GM18519 (cell line): ENCODE measurements around the gene ODR4.
A peak's percentile ranks its signal among the peaks of the same experiment; 100 is the strongest.
"Not testable (repeated sequence)": the region's sequence is repeated elsewhere in the genome, so short reads cannot be mapped to it uniquely, and the experiment has no call there.

Experiments used
- ATAC-seq: cut with Tn5 transposase; IDR thresholded peaks from one replicate; pipeline ENCODE4 v1.9.1; 2021; ENCODE audit warnings: mild to moderate bottlenecking, moderate library complexity; ENCODE audit not compliant: unreplicated experiment, low FRiP score

The ODR4 gene

DNA sequence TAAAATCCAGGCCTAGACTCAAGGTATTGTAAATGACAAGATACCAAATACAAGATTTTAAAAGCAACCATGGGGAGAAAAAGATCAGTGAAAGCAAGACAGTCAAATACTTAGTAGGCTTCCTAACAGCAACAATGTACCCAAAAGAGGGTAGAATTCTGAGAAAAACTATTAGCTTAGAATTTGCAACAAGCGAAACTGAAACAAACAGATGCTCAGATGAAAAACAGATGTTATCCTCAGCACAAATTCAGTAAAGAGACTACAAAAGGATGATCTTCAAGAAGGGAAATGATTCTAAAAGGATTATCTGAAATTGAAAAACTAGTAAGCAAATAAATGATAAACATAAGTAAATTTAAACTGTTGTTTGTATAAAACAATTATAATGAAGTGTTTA, 45.3 kb downstream of the ODR4 start:
- ATAC-seq = peak; percentile 94

DNA sequence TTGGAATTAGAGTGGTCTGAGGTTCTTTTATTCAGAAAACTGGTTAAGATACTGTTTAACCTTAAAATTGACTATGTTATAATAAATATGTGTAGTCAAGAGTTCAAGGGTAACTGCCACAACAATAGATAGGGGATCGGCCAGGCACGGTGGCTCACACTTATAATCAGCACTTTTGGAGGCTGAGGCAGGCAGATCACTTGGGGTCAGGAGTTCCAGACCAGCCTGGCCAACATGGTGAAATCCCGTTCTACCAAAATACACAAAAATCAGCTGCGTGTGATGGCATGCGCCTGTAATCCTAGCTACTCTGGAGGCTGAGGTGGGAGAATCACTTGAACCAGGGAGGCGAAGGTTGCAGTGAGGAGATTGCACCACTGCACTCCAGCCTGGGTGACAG, 45.8 kb downstream of the ODR4 start:
- ATAC-seq = no peak

DNA sequence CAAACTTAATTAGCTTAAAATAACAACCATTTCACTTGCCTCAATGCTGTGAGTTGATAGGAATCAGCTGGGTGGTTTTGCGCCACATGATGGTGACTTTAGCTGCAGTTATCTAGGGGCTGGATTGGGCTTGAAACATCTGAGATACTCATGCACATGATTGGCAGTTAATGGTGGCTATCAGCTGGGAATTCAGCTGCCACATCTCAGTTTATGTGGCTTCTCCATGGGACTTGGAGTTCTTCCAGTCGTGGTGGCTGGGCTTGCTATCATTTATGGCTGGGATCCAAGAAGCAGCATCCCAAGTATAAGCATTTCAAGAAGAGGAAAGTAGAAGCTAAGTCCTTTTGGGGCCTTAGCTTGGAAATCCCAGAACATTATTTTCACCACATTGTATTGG, 48.9 kb downstream of the ODR4 start:
- no peak for ATAC-seq

DNA sequence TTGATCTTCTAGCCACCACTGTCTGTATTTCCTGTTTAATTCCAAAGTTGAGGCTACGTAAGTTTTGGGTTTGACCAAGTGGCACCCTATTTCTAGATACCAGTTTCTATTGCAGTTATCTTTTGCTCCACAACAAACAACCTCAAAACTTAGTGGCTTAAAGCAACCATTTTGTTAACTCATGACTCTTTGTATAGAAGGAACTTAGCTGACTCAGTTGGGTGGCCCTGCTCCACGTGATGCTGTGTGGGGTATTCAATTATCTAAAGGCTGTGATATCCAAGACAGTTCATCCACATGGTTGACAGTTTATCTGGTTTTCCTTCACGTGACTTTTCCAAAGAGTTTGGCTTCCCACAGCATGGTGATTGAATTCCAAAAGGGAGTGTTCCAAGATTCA, 50.5 kb downstream of the ODR4 start:
- no peak for ATAC-seq

DNA sequence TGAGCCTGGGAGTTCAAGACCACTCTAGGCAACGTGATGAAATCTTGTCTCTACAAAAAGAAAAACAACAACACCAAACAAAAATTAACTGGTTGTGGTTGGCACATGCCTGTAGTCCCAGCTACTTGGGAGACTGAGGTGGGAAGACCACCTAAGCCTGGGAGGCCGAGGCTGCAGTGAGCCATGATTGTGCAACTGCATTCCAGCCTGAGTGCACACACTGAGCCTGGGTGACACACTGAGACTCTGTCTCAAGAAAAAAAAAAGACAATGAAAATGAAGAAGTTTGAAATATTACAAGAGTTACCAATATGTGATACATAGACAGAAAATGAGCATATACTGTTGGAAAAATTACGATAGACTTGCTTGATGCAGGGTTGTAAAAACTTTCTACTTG, 53.4 kb downstream of the ODR4 start:
- ATAC-seq = no peak

DNA sequence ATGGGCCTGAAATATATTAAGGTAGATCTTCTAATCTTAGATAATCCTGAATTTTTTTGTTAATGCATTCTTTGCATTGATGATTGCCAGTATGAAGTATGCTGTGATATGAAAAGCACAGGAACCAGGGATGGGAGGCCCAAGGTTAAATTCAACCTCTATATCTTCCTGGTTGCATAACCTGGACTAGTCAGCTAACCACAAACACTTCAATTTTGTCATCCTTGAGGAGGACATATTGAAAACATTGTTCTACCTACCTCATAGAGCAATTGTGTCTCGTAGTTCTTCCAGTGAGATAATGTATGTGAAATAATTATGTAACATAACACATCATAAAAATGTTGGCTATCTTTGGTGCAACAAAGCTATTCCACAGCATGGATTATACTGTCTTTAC, 59.7 kb downstream of the ODR4 start:
- ATAC-seq = no peak

DNA sequence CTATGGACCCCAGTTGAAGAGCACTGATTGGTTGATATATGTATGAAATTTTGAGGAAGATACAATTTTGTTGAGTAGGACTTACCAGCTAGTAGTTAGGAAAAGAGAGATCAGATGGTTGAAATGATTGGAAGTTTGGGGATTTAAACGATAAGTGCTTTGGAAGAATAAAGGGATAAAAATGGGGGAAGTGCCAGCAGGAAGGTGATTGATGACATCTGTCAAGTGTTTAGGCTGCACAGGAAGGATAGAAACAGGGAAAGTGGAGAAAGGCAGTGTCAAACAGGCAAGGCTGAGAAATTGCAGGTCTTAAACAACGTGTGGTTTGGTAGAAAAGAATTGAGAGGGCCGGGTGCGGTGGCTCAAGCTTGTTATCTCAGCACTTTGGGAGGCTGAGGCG, 62.9 kb downstream of the ODR4 start:
- no peak for ATAC-seq

DNA sequence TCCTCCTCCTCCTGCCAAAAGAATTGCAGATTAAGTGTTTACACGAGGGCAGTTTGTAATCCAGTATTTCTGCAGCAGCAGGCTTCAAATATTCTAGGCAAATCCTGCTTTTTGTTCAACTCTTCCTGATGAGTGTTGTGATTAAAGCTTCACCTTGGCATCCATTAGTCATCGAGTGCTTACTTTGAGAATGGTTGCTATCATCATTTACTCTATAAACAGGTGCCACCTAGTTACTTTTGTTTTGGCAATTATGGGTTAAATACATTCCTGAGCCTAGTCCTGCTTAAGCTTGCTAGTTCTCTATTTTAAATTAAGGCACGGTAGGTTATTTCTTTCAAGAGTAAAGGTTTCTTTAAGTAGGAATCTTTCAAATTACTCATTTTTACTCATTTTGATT, 64.9 kb downstream of the ODR4 start:
- no peak for ATAC-seq

DNA sequence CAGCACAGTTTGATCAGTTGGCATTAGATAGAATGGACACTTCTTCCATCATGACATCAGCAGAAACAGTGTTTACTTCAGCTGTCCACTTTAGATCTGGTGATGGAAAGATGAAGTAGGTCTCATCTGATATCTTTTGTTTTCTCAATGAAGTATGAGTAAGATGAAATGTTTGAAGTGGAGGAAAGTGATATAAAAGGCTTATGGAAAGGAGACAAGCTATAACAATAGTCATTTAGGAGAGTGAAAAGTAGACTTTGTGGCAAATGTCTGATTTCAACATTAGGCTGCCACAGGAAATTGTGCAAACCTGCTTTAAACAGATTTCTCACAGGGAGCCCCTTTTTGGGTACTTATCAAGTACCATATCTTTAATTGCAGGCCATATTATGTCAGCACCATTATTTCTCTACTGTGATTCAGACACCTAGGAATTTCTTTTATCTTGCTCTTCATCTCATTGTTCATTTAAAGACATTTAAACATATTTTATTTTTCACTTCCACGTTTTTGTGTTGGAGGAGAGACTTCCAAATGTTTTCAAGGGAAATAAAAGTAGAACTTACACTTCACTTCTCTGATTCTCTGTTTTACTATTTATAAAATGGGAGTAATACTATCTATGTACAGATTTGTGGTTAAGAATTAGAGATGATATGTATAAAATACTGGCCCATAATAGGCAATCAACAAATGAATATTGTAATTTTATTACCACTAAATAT, 67.2 kb downstream of the ODR4 start:
- ATAC-seq = no peak

DNA sequence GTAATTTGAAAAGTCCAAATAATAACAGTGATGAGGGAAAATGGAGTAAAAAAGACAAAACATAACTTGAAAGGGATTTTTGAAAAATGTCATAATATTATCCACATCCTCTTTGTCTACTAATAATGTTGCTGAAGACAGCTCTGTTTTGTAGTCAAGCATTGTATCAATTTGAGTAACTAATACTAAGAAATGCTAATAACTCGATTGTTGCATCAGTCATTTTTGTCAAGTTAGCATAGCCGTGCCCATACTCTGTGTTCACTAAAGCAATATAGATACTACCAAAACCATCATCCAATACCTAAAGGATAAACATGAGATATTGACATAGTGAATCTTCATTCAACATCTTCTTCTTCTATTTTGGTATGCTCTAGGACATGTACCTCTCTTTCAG, 68.0 kb downstream of the ODR4 start:
- ATAC-seq = peak; percentile 58

DNA sequence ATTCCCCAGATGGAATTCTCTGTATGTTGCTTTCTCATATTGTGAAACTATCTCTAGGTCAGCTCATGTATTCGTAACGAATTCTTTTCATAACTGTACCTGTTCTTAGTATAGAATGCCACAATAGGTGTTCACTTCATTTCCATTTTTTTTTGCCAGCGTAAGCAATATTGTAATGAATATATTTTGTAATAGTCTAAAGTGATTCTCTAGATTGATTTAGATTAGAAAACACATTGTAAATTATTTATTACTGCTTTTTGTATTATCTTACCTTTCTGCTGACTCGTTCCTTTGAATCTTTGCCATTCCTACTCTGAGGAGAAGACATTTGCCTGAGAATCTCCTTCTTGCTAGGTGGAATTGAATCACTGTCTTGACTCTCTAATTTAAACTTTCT, 70.5 kb downstream of the ODR4 start:
- ATAC-seq = no peak

DNA sequence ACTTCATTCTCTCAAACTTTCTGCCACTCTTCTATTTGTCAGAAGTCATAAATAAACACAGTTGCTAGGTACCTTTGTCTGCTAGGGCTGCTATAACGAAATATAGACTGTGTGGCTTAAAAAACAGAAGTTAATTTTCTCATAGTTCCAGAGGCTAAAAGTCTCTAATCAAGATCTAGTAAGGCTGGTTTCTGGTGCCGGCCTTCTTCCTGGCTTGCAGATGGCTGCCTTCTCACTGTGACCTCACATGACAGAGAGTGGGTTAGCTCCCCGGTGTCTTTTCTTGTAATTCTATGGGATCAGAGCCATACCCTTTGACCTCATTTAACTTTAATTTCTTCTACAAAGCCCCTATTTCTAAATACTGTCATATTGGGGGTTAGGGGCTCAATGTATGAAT, 79.3 kb downstream of the ODR4 start:
- no peak for ATAC-seq

DNA sequence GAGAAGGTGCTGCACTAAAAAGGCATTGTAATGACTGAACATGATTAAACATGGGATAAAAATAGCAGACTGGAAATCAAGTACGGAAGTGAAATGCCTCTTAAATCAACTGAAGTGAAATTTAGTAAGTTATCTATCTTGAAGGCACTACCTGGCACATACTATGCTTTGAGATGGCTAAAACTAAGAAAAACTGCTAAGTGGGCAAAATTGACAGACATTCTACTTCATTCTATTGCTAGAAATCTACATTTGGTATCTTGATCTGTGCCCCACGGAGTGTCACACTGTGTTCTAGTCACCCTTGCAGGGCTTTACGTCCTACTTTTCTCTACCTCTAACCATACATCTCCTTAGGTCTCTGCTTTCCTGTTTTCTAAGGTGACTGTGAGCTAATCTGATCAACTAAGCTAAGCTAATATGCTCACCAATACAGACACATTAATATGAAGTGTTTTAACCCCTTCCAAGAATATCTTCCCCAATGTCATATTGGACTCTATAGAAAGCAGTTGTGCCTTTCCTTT, 81.2 kb downstream of the ODR4 start:
- no peak for ATAC-seq

DNA sequence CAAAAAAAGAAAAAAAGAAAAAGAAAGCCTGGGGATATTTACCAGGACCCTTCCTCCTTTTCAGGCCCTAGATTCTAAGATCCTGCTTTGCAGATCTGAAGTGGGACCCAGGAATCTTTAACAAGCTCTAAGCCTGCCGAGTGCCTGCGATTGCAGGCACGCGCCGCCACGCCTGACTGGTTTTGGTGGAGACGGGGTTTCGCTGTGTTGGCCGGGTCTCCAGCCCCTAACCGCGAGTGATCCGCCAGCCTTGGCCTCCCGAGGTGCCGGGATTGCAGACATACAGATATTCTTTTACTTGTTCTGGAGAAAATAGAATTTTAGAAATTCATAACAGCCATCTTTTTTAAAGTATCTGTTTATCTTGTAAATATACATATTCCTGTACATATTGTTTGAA, 83.5 kb downstream of the ODR4 start:
- ATAC-seq = not testable (repeated sequence)

DNA sequence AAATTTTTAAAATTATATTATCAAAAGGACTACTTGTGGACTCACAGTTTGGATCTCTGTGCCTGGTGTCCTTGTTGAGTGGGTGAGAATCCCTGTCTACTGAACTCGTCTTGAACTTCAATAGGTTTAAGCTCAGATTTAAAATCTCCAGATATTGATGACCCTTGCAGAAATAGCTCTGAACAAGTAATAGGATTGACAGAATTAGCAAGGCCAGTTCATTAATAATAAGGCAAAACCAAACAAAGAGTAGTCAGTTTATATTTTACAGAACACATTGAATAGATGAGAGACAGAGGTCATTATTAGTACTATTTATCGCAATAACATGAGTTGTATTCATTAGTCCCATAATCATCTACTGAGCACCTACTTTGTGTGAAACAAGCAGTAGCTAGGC, 85.4 kb downstream of the ODR4 start, which contains the start of gene PDC:
TSS of gene PDC (minus strand) at position 101 of the 400 bp plus-strand sequence. CDS start 11,655 bp downstream, outside the sequence.
- no peak for ATAC-seq

DNA sequence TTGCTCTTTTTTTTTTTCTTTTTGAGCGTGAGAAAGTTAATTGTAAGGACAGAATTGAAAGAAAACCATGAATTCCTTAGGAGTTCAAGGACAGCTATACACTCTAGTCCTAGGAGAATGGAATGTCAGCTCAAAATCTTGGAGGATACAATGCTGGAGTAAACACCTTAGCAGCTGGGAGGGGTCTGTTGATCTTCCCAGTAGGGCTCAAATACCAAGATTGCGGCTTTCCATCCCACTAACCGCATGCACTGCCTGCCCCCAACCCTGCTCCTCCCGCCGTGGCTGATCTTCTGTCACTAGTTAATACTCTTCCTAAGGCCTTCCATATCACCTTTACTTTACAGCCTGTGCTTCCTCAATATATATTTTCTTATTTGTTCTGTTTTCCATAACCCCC, 87.9 kb downstream of the ODR4 start:
- no peak for ATAC-seq

DNA sequence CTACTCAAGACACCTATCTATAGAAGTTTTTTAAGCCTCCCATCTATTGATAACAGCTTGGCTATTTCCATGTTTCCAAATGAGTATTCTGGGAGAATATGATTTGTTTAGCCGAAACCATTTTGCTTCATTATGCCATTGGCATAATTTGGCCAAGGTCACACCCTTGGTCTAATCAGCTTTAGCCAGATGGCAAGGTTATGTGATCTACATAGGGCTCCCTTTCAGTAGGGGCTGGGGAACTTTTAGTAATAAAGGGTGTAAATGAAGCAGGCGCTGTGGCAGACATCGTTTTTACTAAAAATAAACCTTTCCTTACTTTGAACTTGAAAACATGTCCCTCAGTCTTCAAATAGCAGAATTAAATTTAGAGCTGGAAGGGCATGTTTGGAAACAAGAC, 88.3 kb downstream of the ODR4 start:
- no peak for ATAC-seq

DNA sequence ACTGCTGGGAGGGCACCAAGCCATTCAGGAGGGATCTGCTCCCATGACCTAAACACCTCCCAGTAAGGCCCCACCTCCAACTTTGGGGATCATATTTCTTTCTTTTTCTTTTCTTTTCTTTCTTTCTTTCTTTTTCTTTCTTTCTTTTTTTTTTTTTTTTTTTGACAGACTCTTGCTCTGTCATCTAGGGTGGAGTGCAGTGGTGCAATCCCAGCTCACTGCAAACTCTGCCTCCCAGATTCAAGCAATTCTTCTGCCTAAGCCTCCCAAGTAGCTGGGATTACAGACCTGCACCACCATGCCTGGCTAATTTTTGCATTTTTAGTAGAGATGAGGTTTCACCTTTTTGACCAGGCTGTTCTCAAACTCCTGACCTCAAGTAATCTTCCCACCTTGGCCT, 89.9 kb downstream of the ODR4 start:
- ATAC-seq = not testable (repeated sequence)

DNA sequence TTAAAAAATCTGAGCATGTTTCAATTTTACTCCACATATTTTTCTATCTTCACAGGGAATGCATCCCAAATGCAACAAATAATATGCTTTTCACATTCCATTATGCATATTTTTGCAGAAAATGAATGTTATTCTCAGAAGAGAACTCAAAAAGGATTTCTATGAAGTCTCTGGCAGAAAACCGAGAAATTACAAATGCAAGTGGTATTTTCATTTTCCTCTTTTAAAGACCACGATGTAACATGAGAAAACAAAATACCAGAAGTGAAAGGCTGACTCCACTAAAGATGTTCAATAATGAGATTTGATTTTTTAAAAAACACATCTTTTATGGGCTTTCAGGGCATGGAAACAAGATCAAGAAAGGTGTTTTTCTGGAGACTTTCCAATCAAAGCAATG, 90.3 kb downstream of the ODR4 start:
- ATAC-seq = no peak
